Superior temporal gyrus (tissue), 1 donor: ENCODE measurements around the gene MAML2.

Experiments used
- DNase-seq: peaks from one replicate; pipeline ENCODE4 v3.0.0-alpha.2; 2016; ENCODE audit errors: extremely low spot score

The MAML2 gene

DNA sequence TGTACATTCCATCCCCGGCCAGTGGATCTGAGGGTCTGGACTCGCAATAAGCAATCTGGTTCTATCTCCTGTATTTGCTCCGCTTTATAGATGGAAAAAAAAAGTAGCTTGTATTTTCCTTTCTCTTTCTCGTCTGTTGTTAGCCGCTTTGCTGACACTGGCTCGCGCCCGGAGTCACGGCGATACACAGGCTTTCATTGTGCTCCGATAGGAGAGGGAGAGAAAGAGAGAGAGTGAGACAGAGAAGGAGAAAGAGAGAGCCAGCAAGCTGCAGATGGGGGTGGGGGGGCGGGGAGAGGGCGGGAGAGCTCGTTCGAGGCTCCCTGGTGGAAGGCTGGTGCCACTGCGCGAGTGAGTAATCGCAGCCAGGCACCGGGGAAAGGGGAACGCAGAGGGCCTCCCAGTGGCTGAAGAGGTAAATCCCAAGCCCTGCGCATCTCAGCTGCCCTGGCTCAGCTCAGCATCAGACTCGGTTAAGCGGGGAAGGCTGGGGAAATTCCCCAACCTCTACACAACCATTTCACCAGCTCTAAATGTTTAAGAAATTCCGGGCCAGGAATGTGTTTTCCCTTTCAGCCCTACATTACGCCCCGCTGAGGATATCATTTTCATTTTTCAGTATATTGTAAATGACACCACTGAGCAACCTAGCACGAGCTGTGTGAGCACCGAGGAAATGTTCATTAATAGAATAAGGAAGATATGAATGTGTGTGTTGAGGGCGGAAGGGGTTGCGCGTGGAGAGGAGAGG, at the start of gene MAML2:
Gene MAML2 (minus strand): TSS at position 235 of the 751 bp plus-strand sequence. CDS start 1,300 bp downstream, outside the sequence.
- DNase-seq: peak; percentile 96

DNA sequence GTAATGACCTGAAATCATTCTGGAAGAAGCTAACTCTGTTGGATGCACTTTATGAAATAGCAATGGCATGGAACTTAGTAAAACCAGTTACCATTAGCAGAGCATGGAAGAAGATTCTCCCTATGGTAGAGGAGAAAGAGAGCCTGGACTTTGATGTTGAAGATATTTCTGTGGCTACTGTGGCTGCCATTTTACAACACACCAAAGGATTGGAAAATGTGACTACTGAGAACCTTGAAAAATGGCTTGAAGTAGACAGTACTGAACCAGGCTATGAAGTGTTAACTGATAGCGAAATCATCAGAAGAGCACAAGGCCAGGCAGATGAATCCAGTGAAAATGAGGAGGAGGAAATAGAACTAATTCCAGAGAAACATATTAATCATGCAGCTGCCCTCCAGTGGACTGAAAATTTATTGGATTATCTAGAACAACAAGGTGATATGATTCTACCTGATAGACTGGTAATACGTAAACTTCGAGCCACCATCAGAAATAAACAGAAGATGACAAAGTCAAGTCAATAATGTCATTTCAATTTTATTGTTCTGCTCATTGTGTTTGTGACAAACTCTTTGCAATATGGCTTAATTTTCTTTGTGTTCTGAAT, 48.8 kb upstream of the MAML2 start:
- DNase-seq: no peak

DNA sequence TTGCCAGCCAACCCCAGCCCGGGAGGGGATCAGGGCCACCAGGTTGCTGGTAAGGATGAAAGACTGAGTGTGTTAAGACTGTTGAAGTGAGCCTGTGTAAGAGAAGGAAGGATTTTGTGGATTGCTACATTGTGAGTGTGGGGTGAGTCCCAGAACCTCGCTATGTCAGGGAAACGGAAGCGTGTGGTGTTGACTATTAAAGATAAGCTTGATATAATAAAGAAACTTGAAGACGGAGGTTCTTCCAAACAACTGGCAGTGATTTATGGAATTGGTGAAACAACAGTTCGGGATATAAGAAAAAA, 47.4 kb upstream of the MAML2 start:
- no peak for DNase-seq

DNA sequence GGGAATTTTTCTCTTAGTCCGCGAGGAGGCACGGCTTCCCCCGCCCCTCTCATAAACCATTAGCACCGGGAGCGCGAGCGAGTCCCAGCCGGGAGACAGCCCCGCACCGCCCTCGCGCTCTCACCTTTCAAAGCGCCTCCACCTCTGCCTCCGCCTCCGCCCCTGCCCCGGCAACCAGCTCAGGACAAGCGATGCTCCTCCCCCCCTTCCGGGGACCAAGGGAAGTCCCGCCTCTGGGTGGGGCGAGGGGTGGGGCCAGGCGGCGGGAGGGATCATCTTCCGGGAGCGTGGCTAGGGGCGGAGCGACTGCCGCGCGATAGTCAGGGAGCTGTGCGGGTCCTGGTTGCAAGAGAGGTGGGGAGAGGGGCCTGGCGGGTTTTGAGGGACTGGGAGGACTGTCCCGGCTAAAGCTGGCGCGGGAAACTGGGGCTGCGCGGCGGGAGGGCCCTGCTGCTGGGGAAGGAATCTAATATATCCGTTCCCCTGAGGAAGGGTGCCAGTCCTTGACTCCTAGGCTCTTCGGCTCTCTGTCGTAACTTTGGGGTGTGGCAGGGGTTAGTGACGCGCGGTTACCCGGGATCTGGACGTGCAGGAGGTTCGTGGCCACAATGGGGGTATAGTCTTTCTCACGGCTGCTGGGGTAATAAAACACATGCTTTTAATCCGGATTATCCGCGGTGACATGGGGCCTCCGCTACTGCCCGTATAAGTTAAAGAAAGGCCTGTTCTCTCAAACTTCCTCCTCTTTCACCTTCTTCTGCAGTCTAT, 46.9 kb upstream of the MAML2 start, which contains the start of the genes CCDC82 and JRKL:
Gene CCDC82 (minus strand): TSS at position 193 of the 768 bp plus-strand sequence. CDS start 5,165 bp downstream, outside the sequence.
Gene JRKL (plus strand): TSS at position 294 of the 768 bp plus-strand sequence. CDS start 637 bp downstream, outside the sequence.
- DNase-seq: peak; percentile 94

DNA sequence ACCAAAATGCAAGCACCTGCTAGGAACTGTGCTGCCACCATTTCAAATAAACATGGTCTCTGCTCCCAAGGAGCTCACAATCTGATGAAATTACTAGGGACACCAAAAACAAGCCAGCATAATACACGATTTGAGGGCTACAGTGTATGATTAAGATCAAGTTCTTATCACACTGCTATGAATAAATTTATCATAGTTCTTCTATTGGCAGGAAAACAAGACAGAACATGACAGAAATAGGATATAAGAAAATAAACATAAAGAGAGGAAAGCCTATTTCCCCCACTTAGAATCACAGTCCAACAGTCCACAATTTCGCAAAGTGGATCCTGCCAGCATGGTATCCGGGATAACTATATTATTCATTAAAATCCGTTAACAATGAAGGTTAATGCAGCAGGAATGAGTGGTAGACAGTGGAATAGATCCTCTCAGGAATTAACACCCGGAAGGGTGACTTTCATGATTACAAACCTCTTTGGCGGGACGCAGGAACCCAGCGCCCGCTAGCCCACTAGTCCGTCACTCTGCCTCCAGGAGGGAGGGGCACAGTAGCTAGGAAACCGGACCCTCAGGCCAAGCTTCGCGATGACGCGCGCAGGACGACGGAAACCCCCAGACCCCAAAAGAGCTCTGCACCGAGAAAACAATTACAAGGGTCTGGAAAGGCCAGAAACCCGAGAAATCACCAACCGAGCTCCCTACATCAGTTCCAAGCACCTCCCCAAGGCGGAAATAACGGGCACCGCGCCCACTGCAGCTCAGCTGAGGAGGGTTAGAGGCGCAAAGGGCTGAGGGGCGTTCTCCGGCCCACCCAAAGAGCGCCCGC, 46.1 kb upstream of the MAML2 start:
- DNase-seq: peak; percentile 40

DNA sequence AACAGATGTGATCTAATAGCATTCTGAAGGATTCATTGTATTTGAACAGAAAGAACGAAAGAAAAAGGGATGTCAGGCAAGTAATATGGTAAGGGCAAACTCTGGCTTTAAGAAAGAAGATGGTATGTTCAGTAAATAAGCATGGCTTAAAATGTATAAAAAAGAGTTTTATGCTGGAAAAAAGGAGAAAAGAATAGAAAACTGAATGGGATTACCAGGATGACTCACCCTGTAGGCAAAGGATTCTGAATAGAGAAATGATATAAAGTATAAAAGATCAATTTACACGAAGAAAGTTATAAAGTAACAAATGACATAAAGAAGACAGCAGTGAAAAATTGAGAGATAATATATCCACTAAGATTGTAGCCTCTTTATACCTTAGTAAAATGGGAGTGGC, 42.2 kb upstream of the MAML2 start:
- DNase-seq: no peak

DNA sequence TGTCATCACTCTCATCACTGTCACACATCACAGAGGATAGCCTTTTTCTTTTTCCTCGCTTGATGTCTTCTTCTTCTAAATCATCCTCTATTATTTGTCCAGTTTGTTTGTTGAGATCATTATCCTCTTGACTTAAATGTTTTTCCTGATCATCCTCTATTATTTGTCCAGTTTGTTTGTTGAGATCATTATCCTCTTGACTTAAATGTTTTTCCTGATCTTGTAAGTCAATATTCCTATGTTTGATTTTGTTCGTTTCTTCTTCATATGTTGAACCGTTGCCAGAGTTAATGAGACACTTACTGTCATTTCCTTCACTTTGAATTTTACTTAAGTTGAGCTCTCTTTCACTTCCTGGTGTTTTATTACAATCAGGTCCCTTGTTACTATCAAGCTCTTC, 41.2 kb upstream of the MAML2 start:
- no peak for DNase-seq

DNA sequence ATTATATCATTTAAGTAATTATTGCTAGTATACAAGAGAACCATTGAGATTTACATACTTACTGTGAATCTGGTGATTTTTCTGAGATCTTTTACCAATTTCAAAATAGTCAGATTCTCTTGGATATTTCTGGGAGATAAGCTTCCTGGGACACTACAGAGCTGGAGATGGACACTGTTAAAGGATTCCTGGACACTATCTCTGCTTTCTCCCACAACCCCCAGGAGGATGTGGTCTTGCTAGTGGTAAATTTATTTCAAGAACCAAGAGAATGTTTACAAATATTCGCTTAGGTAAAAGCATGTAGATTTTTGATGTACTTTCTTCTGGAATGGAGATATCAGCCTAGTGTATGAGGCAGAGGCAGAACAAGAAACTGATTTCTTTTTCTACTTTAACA, 33.8 kb upstream of the MAML2 start:
- no peak for DNase-seq

DNA sequence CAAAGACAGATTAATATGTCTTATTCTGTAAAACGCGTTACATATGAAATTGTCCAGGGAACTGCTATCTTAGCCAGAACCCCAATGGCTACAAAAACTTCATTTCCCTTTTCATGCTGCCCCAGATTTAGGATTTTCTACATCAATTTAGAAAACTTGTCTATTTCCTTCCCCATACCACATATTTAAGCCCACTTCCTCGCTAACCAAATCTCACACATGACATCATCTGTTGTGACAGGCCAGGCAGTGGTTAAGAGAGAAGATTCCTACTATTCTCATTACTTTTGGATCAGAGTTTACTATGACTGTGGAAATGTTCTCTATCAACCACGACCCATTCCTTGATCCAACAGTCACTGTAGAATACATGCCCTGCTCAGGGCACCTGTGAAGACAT, 30.8 kb upstream of the MAML2 start:
- DNase-seq: no peak

DNA sequence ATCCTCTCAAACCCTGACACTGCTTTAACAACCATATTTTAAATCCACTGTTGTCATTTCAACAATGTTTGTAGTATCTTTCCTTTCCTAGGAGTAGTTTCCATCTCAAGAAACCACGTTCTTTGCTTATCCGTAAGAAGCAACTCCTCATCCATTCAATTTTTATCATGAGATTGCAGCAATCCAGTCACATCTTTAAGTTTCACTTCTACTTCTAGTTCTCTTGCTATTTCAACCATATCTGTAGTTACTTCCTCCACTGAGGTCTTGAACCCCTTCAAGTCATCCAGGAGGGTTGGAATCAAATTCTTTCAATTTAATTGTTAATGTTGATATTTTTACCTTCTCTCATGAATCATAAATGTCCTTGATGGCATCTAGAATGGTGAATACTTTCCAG, 24.3 kb upstream of the MAML2 start:
- DNase-seq: no peak

DNA sequence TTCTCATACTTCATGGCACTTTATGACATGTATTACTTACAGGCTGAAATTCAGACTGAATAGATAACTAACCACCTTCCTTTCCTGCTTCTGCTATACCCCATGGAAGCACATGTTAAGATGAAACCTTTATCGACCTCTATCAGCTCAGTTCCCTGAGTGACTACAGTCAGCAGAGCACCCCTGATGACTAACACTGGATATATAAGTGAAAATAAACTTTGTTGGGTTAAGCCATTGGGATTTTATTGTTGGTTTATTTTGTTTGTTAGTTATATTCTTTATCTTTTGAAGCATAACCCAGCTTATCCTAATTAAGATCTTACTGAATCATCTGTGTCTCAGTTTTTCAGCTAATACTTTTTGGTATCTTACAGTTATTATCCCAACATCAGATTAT, 23.0 kb upstream of the MAML2 start:
- no peak for DNase-seq

DNA sequence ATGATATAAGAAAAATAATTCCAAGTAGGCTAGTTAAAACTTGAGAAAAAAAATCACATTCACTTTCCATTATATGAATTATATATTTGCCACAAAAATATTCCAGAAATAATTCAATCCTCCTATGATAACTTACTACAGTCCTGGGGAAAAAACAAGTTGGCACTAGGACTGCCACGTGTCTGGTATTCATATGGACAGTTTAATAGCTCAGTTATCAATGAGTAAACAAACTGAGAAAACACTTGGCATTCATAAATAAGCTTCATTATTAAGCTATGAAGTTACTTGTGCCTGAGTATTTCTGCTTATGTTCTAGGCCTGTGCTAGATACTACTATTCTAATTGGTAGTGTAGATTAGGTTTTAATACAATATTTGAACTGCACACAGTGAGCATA, 22.5 kb upstream of the MAML2 start:
- no peak for DNase-seq

DNA sequence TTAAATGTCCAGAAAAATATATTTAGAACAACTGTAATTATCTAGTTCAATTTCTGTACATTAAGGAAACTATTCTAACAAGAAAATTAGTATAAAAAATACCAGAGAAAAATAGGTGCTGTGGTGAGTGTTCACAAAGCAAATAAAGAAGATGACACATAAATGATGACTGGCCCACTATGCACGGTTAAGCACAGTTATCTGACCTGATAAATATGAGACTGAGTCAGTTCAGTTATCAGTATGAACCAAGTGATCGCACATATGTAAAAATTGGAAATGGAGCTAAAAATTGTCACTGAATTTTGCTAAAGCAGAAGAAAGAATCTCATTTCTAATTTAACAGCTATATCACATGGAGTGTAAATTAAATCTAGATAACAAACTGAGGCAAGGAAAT, 18.8 kb upstream of the MAML2 start:
- no peak for DNase-seq

DNA sequence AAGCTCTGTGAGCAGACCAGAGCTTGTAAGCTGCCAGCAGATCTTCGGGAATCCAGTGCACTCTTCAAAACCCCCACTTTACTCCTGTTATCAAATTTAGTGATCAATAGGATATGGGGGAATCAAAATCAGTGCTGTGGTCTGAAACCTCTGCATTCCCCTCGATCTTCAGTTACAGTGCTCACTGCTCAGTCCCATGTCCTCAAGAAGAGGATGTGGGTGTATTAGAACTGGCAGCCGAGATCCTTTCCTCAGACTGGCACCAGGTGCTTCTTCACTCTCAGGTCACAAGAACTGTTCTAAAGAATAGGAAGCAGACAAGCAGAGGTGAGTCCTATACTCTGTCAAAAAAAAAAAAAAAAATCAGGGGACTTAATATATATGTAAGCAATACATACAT, 15.3 kb upstream of the MAML2 start:
- DNase-seq: no peak

DNA sequence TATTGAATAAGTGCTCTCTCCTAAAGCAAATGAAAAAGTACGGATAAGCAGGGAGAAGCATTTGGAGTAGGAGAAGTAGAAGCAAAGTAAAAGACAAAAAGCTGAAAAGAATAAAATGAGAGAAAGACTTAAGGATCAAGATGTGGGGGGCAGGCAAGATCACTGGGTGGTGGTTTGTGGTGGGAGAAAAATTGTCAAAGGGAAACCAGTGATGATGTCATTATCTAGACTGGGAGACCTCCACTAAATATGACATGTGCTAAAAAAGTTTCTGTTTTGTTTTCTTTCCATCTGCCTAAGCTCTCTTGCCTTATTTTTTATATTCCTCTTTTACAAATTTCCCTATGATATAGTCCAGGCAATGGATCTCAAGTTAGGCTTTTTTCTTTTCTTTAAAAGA, 14.8 kb upstream of the MAML2 start:
- no peak for DNase-seq

DNA sequence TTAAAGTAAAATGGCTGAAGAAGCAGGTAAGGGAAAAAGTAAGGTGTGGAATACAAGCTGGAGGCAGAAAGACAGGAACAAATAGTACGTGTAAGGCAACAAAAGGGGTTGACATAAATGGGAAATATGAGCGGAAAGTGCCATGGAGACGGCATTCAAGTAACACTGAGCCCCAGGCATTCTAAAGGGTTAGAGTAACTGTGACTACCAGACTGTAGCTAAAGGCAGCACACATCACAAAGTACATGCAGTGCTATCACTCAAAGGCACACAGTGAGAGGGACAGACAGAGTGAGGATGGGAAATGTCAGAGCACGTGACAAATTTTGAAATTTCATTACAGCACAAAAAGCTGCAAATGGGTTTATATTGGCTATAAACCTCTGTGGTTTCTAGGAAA, 13.9 kb upstream of the MAML2 start:
- DNase-seq: no peak

DNA sequence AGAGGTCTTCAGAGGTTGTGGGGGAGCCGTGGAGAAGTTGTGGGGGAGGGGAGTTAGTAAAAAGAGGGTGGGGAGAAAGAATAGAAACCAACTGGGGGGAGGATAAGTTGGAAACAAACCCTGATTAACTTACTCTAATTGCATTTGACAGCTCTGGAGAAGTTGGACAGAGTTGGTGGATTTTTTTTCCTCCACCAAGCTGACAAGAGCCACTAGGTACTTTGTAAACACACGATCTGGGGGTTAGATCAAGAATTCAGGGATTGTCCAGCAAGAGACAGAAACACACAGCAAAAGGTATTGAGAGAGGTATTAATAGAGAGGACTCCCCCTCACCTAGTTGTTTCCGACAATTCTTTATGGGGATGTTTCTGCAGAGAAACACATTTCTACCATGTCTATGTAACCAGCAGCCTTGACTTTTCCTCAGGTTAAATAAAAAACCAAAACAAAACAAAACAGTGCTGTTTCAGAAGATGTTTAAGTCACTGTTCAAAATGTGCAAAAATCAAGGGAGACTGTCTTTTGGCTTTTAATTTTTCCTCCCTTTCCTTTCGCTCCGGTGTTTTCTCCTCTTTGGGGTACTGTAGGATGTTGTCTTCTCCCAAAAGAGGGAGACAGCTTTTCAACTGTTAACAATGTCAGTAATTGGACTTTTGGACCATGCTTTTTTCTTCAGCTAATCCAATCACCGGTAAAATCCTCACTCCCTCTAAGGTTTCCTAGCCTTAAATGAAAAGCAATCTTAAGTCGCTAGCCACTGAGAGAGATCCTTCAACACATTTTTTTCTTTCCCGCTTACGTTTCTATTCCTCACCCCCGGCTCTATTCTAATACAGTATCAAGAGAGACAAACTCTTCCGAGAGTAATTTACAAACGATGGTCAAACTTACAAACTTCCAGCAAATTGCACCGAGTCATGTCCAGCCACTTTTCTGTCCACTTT, 708 bp downstream of the MAML2 start:
- no peak for DNase-seq

DNA sequence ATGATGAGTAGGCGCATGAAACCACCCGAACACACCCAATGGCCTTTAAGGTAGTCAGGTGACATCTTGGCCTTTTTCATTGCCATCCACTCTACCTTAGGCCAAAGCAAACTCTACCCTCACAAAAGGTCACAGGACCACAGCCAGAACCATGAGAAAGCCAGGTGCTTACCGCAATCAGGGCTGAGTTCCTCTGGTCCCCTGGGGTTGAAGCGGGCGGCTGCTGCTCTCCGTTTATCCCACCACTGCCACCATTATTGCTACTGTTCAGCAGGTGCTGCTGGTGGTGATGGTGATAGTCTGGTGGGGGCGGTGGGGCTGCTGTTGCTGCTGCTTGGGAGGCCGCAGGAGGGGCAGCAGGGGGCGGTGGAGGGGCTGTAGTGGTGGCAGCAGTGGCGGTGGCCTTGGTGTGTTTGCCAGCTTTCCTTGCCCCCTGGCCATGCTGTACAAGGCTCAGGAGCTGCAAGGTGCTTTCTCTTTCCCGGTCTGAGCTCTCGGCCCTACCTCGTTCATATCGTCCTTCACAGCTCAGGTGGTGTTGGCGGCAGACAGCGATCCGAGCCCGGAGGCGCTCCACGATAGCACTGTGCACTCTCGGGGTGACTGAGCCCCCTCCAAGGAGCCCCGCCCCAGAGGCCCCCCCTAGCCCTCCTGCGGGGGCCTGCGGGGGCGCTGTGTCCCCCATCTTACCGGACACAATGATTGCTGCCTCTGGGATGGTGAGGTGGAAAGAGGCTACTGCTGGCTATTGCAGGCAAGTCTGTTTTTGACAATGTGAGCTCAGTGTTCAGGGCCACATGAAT, 1.6 kb downstream of the MAML2 start:
- peak; percentile 34 for DNase-seq

DNA sequence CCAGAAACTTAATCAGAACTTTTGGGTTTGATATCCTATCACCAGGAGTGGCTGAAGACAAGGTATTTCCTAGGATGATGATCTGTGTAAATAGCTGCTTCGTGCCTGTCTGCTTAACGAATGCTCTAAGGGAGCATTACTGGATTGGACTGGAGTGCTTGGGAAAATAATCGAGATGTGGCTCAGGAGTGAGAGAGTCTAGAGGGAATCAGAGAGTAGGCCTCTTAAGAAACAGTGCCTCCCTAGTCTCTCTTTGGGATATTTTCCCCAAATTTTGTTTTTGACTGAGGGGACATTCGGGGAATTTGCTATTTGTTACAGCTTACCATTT, 2.5 kb downstream of the MAML2 start:
- DNase-seq: peak; percentile 40
